SU-DHL-6 (cell line): Measurements from ENCODE around the gene KRTAP10-11.

Experiments
- H2AFZ ChIP-seq: fragments of 200-600 bp; sonication (generic); 2 replicates; pipeline ENCODE4 v1.6.1; 2014; ENCODE audit warnings: low read depth, mild to moderate bottlenecking, moderate library complexity, mixed read lengths, antibody characterized with exemption, low read length; ENCODE audit not compliant: severe bottlenecking
- H3F3A ChIP-seq: fragments of 200-600 bp; shearing (Covaris generic); 2 replicates; pipeline ENCODE4 v1.6.0; 2016; ENCODE audit warnings: antibody characterized with exemption, mild to moderate bottlenecking; ENCODE audit not compliant: insufficient read depth
- H3K27ac ChIP-seq: fragments of 200-600 bp; sonication (generic); 2 replicates; pipeline ENCODE4 v1.5.1; 2016; ENCODE audit warnings: low read depth, mild to moderate bottlenecking, low read length, moderate library complexity, mixed read lengths
- H3K27me3 ChIP-seq: fragments of 200-600 bp; sonication (generic), shearing (Covaris generic); 2 replicates; pipeline ENCODE4 v1.6.0; 2014; ENCODE audit warnings: mild to moderate bottlenecking, low read length
- H3K36me3 ChIP-seq: fragments of 200-600 bp; sonication (generic); 2 replicates; pipeline ENCODE4 v1.6.1; 2014; ENCODE audit warnings: mild to moderate bottlenecking, low read length, mixed read lengths
- H3K4me2 ChIP-seq: fragments of 300-600, 200-600 bp; shearing (Covaris generic), sonication (generic); 2 replicates; pipeline ENCODE4 v1.6.0; 2014; ENCODE audit warnings: low read length, low read depth, mild to moderate bottlenecking; ENCODE audit not compliant: poor library complexity, severe bottlenecking
- H3K4me3 ChIP-seq: fragments of 200-600 bp; sonication (generic); 2 replicates; pipeline ENCODE4 v1.5.1; 2014; ENCODE audit warnings: antibody characterized with exemption, low read length, mild to moderate bottlenecking, mixed read lengths; ENCODE audit not compliant: insufficient read depth, poor library complexity, severe bottlenecking
- H3K79me2 ChIP-seq: fragments of 200-600 bp; sonication (generic); 2 replicates; pipeline ENCODE4 v1.6.1; 2014; ENCODE audit warnings: mild to moderate bottlenecking, low read length, moderate library complexity; ENCODE audit not compliant: insufficient read depth
- H3K9ac ChIP-seq: fragments of 200-600 bp; sonication (generic); 2 replicates; pipeline ENCODE4 v1.7.0; 2014; ENCODE audit warnings: mild to moderate bottlenecking, low read length
- H3K9me2 ChIP-seq: fragments of 200-600 bp; sonication (generic); replicated peaks from 2 replicates; pipeline ENCODE4 v1.6.1; 2014; ENCODE audit warnings: low read length; ENCODE audit not compliant: insufficient read depth
- H3K9me3 ChIP-seq: fragments of 200-600 bp; sonication (generic); 2 replicates; pipeline ENCODE4 v1.6.1; 2014; ENCODE audit warnings: low read length, mixed read lengths; ENCODE audit not compliant: insufficient read depth
- H4K20me1 ChIP-seq: fragments of 200-600 bp; sonication (generic); 2 replicates; pipeline ENCODE4 v1.6.1; 2014; ENCODE audit warnings: low read depth, mild to moderate bottlenecking, antibody characterized with exemption, low read length, moderate library complexity, mixed read lengths
- EZH2phosphoT487 ChIP-seq: fragments of 200-600 bp; sonication (generic), shearing (Covaris generic); conservative IDR thresholded peaks from 2 replicates; pipeline ENCODE4 v1.6.1; 2018; ENCODE audit warnings: mild to moderate bottlenecking, antibody characterized with exemption, low read length, moderate library complexity, mixed read lengths
- TF ChIP-seq, protein P1 (sequence below): fragments of 200-600 bp; sonication (generic); IDR thresholded peaks from one replicate; pipeline ENCODE4 v1.5.1; 2017; ENCODE audit warnings: antibody characterized with exemption, mild to moderate bottlenecking, low read length, moderate library complexity; ENCODE audit not compliant: insufficient read depth, poor library complexity, severe bottlenecking

The KRTAP10-11 gene

DNA sequence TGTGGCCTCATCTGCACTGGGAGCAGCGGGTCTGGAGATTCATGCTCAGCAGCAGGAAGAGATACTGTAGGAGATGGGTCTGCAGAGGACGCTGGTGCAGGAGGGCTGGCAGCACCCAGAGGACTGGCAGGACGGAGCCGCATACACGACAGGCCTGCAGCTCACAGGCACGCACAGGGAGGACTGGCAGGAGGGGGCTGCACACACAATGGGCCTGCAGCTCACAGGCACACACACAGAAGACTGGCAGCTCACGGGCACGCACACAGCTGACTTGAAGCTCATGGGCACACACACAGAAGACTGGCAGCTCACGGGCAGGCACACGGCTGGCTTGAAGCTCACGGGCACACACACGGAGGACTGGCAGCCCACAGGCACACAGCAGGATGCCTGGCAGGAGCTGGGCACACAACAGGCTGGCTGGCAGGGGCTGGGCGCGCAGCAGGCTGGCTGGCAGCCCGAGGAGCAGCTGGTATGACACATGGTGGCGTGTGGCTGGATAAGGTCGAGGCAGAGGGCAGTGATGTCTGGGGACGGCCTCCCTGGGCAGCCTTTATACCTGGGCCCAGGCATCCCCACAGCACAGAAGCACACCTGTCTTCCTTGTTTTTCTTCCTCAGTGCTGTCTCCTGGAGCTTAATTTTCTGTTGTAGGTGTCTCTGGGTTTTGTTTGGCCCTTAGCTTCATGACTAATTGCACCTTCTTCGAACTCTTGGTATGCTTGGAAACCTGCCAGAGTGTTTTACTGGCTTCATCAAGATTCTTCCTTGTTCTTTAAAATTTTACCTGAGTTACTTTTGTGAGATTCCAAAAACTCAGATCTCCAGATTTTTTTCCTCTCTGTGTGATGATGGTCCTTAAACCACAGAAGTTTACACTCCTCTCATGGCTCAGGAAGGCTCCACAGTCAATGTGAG, 20.4 kb downstream of the KRTAP10-11 start, which contains the start of gene KRTAP12-2:
TSS of gene KRTAP12-2 (minus strand) at position 527 of the 920 bp plus-strand sequence. CDS start at position 486, 41 bp downstream.
- TF ChIP-seq EZH2phosphoT487: no peak
- TF ChIP-seq, protein P1, sequence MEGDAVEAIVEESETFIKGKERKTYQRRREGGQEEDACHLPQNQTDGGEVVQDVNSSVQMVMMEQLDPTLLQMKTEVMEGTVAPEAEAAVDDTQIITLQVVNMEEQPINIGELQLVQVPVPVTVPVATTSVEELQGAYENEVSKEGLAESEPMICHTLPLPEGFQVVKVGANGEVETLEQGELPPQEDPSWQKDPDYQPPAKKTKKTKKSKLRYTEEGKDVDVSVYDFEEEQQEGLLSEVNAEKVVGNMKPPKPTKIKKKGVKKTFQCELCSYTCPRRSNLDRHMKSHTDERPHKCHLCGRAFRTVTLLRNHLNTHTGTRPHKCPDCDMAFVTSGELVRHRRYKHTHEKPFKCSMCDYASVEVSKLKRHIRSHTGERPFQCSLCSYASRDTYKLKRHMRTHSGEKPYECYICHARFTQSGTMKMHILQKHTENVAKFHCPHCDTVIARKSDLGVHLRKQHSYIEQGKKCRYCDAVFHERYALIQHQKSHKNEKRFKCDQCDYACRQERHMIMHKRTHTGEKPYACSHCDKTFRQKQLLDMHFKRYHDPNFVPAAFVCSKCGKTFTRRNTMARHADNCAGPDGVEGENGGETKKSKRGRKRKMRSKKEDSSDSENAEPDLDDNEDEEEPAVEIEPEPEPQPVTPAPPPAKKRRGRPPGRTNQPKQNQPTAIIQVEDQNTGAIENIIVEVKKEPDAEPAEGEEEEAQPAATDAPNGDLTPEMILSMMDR: no peak
- H3K9me2 ChIP-seq: no peaks in the 10 kb centered on the region
- no peaks in the 10 kb centered on the region for H4K20me1 ChIP-seq
- no peak within 1 kb of the TSS for H3K9ac ChIP-seq
- H3K27ac ChIP-seq: no peak within 1 kb of the TSS
- no peak within 1 kb of the TSS for H3K4me2 ChIP-seq
- no peaks in the 10 kb centered on the region for H3K27me3 ChIP-seq
- no peaks in the 10 kb centered on the region for H3F3A ChIP-seq
- no peaks in the 10 kb centered on the region for H3K36me3 ChIP-seq
- H3K4me3 ChIP-seq: no peak within 1 kb of the TSS
- H2AFZ ChIP-seq: no peak within 1 kb of the TSS
- H3K79me2 ChIP-seq: no peaks in the 10 kb centered on the region
- no peaks in the 10 kb centered on the region for H3K9me3 ChIP-seq

DNA sequence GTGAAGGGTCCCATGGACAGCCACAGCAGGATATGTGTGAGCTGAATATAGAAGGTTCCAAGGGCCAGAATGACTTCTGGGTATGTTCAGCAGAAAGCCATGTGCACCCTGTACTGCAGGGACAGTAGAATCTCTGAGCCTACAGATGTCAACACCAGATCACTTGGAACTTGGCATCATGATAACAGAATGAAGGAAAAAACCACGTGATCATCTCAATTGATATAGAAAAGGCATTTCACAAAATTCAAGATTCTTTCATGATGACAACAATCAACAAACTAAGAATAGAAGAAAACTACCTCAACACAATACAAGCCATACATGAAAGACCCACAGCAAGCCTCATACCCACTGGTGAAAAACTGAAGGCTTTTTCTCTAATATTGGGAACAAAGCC, 21.4 kb downstream of the KRTAP10-11 start:
- Histone ChIP-seq H3F3A (no peaks in the 10 kb centered on the region), H2AFZ (no peak overlapping the region), H4K20me1 (no peaks in the 10 kb centered on the region), H3K4me2 (no peak overlapping the region), H3K9me3 (no peaks in the 10 kb centered on the region), H3K27me3 (no peaks in the 10 kb centered on the region), H3K9me2 (no peaks in the 10 kb centered on the region), H3K9ac (no peak overlapping the region), H3K4me3 (no peak overlapping the region), H3K36me3 (no peaks in the 10 kb centered on the region), H3K79me2 (no peaks in the 10 kb centered on the region), H3K27ac (no peak overlapping the region)
- TF ChIP-seq, protein P1: no peak
- TF ChIP-seq EZH2phosphoT487: no peak

DNA sequence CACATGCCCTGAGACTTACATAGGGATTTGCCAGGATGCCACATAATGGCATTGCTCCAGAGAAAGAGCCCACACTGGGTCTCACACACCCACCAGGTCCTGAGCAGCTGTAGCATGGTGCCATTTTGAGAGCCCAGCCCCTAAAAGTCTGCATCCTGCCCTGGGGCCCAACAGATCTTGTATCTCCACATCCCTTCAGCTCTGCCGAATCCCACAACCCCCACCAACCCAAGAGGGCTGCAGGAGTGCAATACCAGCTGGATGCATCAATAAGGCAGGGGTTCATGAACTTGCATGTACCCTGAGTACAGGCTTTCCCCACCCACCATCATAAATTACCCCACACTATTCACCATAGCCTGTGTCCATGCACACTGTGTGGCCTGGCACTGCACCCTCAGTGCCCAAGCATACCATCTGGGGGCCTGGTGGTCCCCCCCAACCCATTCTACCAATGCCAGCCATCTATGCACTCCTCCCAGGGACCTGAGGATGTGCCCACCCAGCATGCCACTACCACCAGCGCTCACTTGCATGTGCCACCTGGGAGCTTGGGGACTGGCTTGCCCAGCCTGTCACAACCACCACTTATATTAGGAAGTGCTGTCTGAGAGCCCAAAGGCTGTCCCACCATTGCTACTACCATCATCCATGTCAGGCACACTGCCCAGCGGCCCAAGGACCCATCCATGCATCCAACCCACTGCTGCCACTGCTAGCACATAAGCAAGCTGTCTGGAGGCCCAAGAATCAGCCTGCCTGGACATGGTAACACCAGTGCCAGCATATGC, 24.6 kb downstream of the KRTAP10-11 start:
- H3K9me3 ChIP-seq: no peaks in the 10 kb centered on the region
- H3K27ac ChIP-seq: no peak overlapping the region

More for the DNA sequence above, 24.6 kb downstream of the KRTAP10-11 start:
- Histone ChIP-seq H3F3A (no peaks in the 10 kb centered on the region), H3K9me2 (no peaks in the 10 kb centered on the region), H2AFZ (no peak overlapping the region), H3K4me3 (no peak overlapping the region), H3K36me3 (no peaks in the 10 kb centered on the region), H3K4me2 (no peak overlapping the region), H3K27me3 (no peaks in the 10 kb centered on the region), H4K20me1 (no peaks in the 10 kb centered on the region), H3K9ac (no peak overlapping the region), H3K79me2 (no peaks in the 10 kb centered on the region)
- TF ChIP-seq, protein P1: no peak
- TF ChIP-seq EZH2phosphoT487: no peak
